Brain microvascular endothelial cell (primary cell): ENCODE measurements around the gene PLD1.

Source experiments
- DNase-seq: peaks from one replicate; pipeline ENCODE4 v3.0.0-alpha.2; 2020
- H3K27ac ChIP-seq: fragments of 250-450 bp; sonication (Bioruptor Pico); 2 replicates; pipeline ENCODE4 v1.5.1; 2020; ENCODE audit warnings: mild to moderate bottlenecking, moderate library complexity
- H3K27me3 ChIP-seq: fragments of 250-450 bp; sonication (Bioruptor Pico); replicated peaks from 2 replicates; pipeline ENCODE4 v1.5.1; 2020; ENCODE audit warnings: mild to moderate bottlenecking
- H3K36me3 ChIP-seq: fragments of 250-450 bp; sonication (Bioruptor Pico); replicated peaks from 2 replicates; pipeline ENCODE4 v1.5.1; 2020; ENCODE audit warnings: mild to moderate bottlenecking
- H3K4me3 ChIP-seq: 2 replicates; pipeline ENCODE4 v1.5.1; 2011; ENCODE audit warnings: low read depth, mild to moderate bottlenecking, control low read depth, low read length, moderate library complexity
- in situ Hi-C: cut with HindIII; loops from 2 replicates; pipeline ENCODE4 v1.10.0; 2017; ENCODE audit warnings: low sequenced_read_pairs, low pct_ligation_motif_present
- TF ChIP-seq, protein P1 (sequence below): IDR thresholded peaks from 2 replicates; pipeline ENCODE4 v1.5.1; 2011; ENCODE audit warnings: low read depth, mild to moderate bottlenecking, moderate library complexity, low read length, control low read depth, inconsistent platforms; ENCODE audit errors: missing control alignments

The PLD1 gene

DNA sequence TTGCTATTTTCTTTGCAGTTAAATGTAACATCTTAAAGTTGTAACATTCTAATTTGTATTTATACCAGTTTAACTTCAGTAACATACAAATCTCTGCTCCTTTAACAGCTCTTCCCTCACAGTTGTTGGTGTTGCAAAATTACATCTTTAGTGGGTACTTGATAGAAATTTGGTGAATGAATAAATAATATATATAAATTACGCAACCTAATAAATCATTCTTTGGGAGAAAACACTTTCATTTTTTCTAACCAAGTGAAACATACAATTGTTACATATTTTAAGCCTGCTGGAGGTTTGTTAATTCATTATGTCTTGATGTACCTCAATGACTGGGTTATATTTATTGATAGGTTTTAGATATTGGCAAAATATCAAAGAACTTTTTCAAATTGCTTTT, 118.8 kb downstream of the PLD1 start:
- H3K27ac ChIP-seq = no peak overlapping the region
- in situ Hi-C loops = no loop called here

DNA sequence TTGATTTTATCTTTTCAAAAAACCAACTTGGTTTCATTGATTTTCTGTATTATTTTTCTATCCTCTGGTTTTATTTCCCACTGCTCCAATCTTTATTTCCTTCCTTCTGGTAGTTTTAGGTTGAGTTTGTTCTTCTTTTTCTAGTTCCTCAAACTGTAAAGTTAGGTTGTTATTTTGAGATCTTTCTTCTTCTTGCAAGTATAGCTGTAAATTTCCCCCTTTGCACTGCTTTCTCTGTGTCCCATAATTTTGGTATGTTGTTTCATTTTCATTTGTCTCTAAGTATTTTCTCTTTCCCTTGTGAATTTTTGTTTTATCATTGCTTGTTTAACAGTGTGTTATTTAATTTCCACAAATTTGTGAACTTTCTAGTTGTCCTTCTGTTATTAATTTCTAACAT, 120.0 kb downstream of the PLD1 start:
- DNase-seq = no peak
- in situ Hi-C loops = no loop called here
- Histone ChIP-seq H3K27me3 (no peaks in the 10 kb centered on the region), H3K4me3 (no peak overlapping the region), H3K27ac (no peak overlapping the region), H3K36me3 (peaks cover 10% of the 10 kb centered on the region)
- TF ChIP-seq, protein P1, sequence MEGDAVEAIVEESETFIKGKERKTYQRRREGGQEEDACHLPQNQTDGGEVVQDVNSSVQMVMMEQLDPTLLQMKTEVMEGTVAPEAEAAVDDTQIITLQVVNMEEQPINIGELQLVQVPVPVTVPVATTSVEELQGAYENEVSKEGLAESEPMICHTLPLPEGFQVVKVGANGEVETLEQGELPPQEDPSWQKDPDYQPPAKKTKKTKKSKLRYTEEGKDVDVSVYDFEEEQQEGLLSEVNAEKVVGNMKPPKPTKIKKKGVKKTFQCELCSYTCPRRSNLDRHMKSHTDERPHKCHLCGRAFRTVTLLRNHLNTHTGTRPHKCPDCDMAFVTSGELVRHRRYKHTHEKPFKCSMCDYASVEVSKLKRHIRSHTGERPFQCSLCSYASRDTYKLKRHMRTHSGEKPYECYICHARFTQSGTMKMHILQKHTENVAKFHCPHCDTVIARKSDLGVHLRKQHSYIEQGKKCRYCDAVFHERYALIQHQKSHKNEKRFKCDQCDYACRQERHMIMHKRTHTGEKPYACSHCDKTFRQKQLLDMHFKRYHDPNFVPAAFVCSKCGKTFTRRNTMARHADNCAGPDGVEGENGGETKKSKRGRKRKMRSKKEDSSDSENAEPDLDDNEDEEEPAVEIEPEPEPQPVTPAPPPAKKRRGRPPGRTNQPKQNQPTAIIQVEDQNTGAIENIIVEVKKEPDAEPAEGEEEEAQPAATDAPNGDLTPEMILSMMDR = no peak

More for the DNA sequence above, 118.8 kb downstream of the PLD1 start:
- Histone ChIP-seq H3K36me3 (peaks cover 8% of the 10 kb centered on the region), H3K4me3 (no peak overlapping the region), H3K27me3 (no peaks in the 10 kb centered on the region)
- TF ChIP-seq, protein P1 = no peak
- no peak for DNase-seq

DNA sequence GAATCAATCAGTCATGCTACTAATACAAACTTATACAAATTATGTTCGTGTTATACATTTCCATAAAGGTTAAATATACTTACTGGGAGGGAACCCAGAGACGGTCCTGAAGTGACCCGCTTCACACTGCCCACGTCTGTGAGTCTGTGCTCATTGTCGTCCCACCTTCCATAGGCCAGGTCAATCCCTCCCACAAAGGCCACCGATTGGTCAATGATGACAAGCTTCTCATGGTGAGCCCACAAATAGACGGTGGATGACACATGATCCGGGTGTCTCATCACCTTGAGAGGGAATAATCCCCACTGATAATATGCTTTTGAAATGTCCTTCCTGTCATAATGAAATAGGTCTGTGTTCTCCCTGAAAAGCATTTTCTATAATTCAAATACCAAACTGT, 121.7 kb downstream of the PLD1 start:
- no peak for DNase-seq
- in situ Hi-C loops = no loop called here
- TF ChIP-seq, protein P1 = no peak

DNA sequence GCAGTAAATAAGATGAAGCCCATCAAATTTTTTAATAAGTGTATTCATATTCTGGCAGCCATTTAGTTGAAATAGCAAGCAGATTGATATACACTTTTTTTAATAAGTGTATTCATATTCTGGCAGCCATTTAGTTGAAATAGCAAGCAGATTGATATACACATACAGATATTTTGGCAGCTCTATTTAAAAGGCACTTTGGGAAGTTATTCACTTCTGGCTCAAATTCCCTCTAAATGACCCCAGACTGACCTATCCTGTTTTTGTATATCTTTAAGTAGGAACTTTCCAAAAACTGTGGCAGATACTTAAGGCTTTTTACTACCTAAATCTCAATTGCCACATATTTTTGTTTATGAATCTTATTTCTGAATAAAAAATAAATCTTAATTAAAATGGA, 122.3 kb downstream of the PLD1 start:
- no peak for DNase-seq
- peaks cover 10% of the 10 kb centered on the region for H3K36me3 ChIP-seq

More for the DNA sequence above, 121.7 kb downstream of the PLD1 start:
- H3K27me3 ChIP-seq = no peaks in the 10 kb centered on the region
- H3K4me3 ChIP-seq = no peak overlapping the region
- peaks cover 10% of the 10 kb centered on the region for H3K36me3 ChIP-seq
- no peak overlapping the region for H3K27ac ChIP-seq

DNA sequence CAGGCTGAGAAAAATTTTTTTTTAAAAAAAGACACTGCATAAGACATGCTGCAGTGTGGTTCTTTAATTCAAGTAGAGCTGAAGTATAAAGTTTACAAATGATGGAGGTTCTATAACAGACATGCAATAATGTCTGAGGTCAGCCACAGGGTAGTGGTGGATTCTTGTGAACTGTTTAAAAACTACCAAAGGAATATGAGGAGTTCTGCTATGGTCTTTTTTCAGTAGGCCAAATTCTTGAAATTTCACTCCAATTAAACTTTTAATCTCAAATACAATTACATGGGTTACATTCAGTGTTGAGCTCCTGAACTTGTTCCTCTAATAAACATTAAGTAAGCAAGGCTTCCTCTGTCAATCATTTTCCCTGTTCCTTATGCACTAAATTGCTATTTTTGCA, 122.7 kb downstream of the PLD1 start:
- no peaks in the 10 kb centered on the region for H3K27me3 ChIP-seq
- no peak overlapping the region for H3K27ac ChIP-seq
- in situ Hi-C loops = no loop called here
- no peak overlapping the region for H3K4me3 ChIP-seq
- DNase-seq = no peak
- TF ChIP-seq, protein P1 = no peak
- H3K36me3 ChIP-seq = peaks cover 10% of the 10 kb centered on the region

More for the DNA sequence above, 122.3 kb downstream of the PLD1 start:
- no peaks in the 10 kb centered on the region for H3K27me3 ChIP-seq
- no peak overlapping the region for H3K4me3 ChIP-seq
- H3K27ac ChIP-seq = no peak overlapping the region
- in situ Hi-C loops = no loop called here
- TF ChIP-seq, protein P1 = no peak

- Histone ChIP-seq H3K27ac (no peak overlapping the region), H3K36me3 (peaks cover 10% of the 10 kb centered on the region), H3K4me3 (no peak overlapping the region), H3K27me3 (no peaks in the 10 kb centered on the region)
- DNase-seq = no peak
- TF ChIP-seq, protein P1 = no peak
- in situ Hi-C loops = no loop called here
Observed at GRCh38 chr3:171687064-171687463, 123.2 kb downstream of the PLD1 start.
